HTR-8/SVneo (cell line): Measurements from ENCODE around the gene CLCN2.
A peak's percentile ranks its signal among the peaks of the same experiment; 100 is the strongest.

Source experiments
- DNase-seq: peaks from one replicate; pipeline ENCODE4 v3.0.0; 2011; ENCODE audit warnings: low spot score, mixed read lengths; ENCODE audit not compliant: insufficient read length
- FAIRE-seq: peaks from 2 replicates; lab custom pipeline; 2011; peaks lifted over from hg19 to GRCh38; lab: Jason Lieb, UNC

The CLCN2 gene

DNA sequence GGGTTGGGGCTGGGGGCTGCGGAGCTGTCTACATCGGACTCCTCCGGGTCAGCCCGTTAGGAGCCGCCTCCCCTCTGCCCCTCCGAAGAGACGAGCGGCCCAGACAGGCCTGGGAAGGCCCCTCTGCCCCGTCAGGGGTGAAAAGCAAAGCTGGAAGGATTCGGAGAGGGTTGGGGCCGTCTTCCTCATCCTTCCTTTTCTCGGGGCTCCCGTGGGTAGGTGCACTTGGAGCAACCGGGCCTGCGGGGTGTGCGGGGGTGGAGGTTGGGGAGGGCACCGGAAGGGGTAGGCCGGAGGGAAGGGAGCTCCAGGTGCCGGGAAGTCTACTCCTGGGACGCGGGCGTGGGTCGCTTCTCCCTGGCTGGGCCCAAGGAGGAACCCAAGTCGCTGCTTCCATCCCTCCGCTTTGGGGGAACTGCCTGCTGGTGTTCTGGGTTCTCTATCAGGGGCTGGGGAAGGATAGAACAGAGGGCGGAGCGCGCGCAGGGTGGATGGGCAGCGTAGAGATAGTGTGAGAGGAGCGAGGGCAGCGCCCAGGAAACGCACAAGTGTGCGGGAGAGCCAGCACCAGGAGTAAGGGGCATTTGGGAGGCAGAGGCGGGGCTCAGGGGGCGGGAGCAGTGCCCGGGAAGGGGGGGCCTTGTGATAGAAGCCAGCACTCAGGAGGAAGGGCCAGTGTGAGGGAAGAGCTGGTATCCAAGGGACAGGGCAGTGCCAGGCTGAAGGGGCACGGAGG lies 695 bp upstream of the CLCN2 start:
- FAIRE-seq: no peak
- DNase-seq: peak; percentile 67

DNA sequence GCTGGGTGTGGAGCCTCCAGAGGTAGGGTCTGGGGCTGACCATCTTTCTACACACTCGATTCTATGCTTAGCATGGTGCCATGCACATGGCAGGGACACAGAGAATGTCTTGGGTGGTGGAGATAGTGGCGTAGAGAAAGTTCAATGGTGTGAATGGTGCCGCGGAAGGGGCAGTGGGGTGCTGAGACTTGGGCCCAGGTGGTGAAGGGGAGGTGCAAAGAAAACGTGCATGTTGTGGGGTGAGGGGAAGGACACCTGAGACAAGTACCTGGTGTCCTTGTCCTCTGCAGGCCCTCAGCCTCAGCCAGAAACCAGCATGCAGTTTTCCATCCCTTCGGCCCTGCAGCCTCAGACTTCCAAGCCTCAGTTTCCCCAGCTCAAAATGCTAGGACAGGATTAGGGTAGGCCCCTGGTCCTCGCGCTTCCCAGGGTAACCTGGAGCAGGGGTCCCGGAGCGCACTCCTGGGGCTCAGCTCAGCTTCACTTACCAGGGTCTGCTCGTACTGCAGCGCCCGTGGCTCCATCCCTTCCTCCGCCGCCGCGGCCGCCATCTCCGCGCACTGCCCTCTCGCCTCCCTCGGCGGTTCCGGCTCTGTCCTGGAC lies 375 bp downstream of the CLCN2 start:
- no peak for DNase-seq
- FAIRE-seq: peak; percentile 55

DNA sequence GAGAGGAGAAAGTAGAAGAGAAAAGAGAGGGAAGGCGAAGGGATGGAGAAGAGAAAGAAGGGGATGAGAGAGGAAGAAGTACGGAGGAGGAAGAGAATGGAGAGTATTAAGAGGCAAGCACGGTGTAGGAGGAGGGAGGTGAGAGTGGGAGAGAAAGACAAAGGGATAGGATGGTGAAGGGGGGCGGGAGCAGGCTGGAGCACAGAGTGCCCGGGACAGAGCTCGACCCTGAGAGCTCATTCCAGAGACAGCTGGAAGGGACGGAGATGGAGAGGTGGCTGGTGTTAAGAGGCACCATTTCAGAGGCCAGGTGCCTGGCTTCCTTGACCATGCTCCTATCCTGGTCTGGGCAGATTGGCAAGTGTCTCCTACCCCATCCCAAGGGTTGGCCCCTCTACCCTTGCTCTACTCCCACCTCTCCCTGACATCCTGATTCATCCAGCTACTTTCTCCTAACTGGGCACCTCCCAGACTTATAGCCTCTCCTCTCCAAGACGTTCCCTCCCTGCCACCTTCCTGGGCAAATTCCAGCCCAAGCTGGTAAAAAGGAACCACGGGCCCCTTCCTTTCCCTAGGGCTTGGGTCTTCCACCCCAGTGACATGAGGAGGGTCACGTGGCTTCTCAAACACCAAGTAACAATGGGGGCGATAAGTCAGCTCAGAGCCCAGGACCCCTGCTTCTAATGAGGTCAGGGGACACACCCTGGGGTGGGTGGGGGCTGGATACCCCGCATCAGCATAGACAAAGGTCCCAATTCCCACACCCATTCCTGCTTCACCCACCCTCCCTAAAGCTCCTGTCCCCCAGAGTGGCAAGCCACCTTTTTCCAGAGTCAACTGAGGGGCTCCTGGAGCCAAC lies 1.1 kb downstream of the CLCN2 start:
- FAIRE-seq (no peak), DNase-seq (no peak)

DNA sequence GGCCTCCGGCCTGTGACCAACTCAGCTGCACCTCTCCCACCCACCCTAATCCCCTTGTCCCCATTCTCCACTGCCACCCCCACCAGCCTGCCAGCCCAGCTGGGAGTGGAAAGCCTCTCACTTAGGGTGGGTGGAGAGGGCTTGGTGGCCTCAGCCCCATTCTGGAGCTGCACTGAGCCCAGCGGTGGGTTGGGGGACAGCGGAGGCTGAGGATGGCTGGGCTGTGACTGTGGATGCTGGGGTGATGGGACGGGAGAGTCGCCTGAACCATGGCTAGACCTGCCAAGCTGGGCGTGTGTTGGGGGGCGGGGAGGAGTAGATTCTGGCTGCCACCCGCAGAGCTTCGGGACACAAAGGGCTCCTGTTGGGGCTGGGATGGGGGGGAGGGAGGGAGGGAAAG lies 1.8 kb downstream of the CLCN2 start:
- FAIRE-seq: no peak
- DNase-seq: no peak

DNA sequence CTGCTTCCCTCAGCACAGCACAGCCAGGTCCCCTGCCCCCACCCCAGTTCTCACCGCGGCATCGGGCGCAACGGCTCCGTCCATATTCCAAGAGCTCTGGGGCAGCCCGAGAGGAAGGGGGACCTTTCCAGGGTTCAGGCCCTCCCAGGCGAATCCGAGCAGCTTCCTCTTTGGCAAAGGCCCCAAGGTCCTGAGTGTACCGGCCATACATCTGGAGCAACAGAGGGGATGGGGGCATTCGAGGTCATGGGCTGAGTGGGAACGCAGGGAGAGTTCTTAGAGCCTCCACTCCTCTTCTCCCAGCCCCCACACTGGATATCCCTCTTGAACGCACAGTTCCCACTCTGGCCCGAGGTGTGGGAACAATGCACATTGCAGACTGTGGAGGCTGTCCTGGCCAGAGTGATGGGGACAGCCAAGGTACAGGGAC lies 2.5 kb downstream of the CLCN2 start:
- FAIRE-seq: no peak

DNA sequence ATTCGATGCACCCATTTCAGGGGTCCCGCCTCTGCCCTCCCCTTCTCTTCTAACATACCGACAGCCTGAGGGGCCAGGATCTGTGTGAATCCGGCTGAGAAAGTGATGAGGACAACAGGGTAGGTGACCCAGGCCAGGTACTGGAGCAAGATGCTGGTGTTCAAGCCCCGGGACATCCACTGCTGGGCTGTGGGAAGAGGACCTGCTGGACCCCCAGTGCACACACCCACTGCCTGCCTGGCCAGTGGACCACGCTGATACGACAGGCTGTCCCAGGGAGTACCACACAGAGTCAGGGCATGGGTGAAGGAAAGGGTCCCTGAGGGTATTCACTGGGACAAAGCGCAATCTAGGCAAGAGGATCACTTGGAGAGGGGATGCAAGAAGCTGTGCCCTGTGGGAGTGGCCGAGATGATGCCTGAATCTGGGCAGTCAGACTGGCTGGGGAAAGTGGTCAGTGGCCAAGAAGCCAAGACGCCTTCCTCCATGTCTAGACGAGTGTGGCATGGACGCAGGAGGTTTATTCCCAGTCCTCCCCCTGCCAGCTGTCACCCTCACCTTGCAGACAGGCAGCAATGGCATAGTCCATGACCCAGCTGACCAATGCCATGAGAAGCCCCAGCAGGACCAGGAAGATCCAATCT lies 3.2 kb downstream of the CLCN2 start:
- FAIRE-seq (no peak), DNase-seq (no peak)

More for the DNA sequence above, 2.5 kb downstream of the CLCN2 start:
- DNase-seq: no peak

DNA sequence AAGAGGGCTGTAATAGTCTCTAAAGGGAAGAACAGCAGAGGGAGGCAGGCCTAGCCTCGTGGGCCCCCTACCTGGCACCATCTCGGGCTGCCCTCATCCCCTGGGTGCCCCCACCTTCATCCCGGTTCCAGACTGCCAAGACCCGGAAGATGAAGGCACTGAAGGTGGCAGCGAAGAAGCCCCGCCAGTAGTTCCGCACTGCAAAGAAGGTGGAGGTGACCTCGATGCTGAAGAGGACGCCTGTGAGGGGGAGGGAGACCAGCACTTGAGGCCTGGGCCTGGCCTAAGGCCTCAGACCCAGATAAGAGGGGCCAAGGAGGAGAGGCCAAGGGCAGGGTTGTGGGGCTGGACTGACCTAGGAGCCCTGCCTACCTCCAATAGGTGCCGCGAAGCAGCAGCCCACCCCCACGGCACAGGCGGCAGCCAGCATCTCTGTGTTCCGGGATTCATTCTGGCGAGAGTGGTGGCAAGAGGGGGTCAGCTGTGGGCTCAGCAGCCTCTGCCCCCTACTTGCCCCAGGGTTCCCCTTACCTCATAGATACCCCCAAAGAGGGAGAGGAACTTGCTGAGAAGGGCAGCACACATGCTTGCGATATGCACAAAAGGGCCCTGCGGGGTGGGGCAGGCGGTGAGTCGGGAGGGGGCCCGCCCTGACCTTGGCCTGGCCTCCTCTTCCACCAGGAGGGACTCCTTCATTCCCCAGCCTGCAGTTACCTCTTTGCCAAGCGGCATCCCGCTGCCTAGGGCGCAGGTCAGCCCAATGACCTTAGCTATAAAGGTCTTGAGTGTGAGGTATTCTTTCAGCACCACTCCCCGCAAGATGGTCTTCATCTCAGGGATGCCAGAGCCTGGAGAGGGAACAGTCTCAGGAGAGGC lies 3.9 kb downstream of the CLCN2 start:
- FAIRE-seq: no peak

DNA sequence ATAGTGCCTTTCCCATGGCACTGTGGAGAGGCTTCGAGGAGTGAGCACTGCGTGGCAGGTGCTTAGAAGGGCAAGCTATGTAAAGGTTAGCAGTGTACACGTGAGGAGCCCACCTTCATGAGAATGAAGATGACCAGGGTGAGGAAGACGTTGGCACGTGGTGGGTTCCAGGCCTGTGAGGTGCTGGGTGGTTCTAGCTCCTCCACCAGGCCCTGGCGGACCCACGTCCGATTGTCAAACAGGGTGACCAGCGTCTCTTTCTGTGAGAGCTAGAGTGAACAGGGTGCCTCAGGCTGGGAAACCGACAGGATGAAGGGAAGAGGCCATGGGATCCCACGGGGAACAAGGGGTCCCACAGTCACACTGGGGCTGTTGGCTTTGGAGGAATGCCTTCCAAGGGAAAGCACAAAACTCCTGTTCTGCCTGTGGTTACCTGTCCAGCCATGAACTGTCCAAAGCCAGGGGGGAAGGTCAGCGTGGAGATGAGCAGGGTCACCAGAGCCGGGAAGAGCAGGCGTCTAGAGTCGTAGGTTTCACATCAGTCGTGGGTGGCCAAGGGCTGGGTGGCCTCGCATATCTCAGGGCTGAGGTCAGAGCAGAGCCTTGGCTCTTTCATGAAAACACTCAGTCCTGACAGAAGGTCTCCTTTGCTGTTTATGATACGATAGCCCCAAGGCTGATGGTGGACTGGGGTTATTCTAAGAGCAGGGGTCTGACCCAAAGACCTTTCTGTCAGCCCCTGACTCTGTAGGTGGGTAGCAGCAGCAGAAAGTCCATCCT lies 6.0 kb downstream of the CLCN2 start:
- DNase-seq: no peak
- no peak for FAIRE-seq

More for the DNA sequence above, 3.9 kb downstream of the CLCN2 start:
- DNase-seq: no peak

DNA sequence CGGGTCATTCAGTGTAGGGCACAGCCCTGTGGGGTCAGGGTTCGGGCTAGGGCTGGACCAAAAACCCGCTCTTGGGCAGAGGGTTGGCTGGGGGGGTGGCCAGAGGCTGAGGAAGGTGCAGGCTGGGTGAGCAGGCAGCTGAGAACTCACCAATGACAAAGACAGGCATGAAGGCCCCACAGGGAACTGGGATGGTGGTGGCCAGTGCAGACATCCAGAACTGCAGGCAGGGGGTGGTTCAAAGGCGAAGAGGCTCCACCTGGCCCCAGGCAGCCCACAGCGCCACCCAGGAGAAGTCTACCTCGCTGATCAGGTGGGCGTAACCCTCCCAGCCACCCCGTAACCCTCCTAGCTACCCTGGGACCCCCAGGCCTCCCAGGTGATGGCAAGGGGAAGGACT lies 6.7 kb downstream of the CLCN2 start:
- FAIRE-seq (no peak), DNase-seq (no peak)

DNA sequence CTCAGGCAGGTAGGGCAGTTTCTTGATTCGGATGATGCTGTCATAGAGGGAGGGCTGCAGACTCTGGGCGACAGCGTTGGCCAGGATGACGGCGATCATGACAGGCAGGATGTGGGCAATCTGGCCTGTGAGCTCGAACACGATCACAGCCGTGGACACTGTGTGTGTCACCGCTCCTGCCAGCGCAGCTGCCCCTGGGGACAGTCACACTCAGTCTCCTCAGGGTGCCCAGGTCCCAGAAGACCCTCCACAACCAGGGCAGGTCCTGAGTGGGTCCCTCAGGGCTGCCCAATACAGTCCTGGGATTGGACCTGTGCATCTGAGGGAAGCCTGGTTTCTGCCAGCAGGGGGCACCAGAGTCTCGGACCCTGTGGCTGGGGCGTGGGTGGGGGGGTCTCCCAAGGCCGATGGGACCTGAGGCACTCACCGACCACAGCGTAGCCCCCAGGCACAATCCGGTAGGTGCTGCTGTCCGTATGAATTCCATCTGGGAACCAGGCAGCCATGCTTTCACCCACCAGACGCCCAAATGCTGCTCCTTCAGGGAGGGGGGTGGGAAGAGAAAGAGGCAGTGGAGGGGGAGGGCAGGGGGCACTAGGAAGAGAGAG lies 7.2 kb downstream of the CLCN2 start:
- FAIRE-seq: peak; percentile 9
- DNase-seq: no peak

DNA sequence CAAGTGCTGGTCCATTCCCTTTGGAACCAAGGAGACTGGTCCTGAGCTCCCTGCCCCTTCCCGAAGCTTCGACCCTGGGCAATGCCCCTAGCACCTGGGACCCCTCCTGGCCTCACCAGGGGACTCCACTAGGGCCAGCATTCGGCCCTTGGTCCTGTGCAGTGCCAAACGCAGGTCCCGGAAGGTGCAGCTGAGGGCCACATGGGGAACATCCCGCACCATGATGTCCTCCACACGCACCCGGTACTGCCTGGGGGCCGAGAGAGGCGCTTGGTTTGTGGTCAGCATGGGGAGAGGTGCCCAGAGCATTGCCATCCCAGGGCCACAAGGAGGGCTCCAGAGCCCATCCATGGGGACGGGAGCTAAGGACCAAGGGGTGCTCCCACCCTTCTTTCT lies 7.9 kb downstream of the CLCN2 start:
- DNase-seq: no peak
- no peak for FAIRE-seq

DNA sequence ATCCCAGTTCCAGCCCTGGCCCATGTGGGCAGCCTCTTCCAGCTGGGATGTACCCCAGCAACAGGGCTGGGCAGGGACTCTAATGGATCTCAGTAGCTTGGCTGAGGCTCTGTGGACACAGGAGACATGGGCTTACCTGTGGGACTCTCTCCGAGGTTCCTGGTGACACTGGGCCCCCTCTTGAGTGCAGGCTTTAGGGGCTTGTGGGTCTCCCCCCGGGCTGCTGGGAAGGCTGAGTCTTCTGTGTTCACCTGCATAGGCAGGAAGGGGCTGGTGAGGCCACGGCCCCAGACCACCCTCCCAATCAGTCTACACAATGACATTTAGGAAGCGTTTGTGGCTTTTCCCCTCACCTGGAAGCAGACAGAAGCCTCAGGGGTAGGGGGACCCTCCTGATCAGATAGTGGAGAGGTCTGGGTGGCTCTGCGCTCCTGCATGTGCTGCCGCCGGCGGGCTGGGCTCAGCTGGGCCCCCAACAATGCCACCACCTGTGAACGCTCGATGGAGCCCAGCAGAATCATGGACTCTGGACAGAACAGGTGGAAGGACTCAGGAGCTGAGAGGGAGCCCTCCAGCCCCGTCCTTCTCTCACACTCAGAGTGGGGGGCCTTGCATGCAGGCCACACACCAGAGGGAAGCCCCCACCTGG lies 8.4 kb downstream of the CLCN2 start:
- FAIRE-seq: no peak
- no peak for DNase-seq

DNA sequence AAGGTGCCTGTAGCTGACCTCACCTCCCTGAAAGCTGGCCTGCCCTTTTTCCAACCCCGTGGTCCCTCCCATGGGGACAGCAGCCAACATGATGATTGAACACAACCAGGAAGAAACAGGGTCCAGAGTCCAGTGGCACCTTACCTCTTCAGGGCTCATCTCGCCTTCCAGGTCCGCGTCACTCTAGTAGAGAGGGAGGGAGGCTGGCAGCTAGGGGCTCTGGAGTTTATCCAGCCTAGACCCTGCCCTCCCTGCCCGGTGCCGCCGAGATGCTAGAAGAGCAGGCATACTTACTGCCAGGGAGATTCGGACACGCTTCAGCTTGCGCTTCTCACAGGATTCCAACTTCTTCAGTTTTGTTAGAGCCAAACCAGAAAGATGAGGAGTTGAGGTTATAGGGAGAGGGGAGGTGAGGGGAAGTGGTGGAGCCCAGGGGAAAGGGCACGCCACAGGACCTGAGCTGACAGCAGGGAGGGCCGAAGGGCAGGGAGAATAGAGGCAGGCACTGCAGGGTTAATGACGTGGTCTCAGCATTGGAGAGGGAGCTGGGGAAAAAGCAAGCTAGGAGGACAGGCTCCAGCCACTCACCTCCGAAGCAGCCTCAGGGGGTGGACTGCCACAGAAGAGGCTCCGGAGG lies 9.1 kb downstream of the CLCN2 start:
- FAIRE-seq (no peak), DNase-seq (no peak)

DNA sequence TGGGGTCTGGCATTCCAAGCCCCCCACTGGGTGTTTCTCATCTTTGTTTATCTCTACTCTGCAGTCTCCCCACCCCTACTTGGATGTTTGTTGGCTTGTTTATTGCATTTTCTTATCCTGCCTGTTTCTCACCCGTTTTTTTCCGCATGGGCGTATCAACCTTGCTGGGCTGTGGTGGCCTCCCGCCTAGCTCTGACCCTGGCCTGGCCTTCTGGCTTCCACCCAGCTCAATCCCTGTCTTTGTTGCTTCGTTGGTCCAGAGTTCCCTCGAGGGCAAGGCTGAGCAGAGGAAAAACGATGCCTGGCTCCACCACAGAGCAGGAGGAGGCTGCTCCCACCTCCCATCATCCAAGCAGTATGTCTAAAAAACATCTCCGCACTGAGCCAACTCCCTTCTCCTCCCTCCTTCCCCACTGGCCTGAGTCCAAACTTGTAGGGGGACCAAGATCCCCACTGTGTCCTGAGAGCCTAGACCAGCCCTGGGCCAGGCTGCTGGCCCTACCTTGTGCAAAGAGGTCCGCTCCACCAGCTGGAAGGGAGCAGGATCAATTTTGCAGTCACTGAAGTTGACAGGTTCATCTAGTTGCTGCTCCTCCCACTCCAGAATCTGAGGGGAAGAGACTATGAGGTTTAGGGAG lies 9.8 kb downstream of the CLCN2 start:
- FAIRE-seq (no peak), DNase-seq (no peak)

DNA sequence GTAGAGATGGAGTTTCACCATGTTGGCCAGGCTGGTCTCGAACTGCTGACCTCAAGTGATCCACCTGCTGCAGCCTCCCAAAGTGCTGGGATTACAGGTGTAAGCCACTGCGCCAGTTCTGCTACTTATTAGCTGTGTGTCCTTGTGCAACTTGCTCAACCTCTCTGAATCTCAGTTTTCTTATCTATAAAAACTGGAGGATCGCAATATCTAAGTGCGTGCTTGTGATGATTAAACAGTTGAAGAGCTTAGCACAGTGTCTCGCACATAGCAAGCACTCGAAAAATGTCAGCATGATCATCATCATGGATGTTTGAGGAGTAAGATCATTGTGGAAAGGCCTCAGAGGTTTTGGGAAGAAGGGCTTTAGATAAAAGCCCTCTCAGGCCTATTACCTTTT lies 10.8 kb downstream of the CLCN2 start:
- DNase-seq (no peak), FAIRE-seq (no peak)

DNA sequence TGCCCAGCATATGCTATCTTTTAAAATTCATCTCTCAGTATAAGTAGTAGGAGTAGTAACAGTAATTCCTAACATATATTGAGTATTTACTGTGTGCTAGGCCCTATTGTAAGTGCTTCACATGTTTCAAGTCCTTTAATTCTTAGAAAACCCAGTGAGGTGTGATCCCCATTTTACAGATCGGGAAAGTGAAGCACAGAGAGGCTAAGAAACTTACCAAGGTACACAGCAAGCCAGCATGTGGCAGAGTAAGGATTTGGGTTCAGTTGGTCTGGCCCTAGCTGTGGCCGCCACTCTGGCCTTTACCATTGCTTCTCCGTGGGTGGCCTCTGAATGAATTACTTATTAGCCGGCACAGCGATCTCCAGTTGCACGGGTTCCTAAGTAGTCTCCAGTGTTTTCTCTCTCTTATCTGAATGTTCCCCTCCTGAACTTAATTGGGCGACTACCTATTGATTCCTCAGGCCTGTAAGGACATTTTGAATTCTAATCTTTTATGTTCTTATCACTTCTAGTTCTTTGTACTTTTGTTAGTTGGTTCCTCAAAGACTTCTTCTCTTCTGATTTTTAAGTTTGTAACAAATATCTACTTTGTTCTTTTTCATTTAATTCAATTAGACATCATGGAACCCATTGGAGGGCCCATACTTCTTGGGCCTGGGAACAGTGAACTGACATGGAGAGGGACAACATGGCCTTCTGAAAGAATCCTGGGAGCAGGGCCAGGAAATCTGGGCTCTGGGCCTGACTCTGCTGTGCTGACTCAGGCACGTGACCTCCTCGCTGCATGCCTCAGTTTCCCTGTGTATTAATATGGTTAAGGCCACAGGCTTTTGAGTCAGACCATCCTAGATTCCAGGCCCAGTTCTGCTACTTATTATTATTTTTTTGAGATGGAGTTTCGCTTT lies 11.6 kb downstream of the CLCN2 start:
- FAIRE-seq (no peak), DNase-seq (no peak)
